Neutrophil (primary cell): ENCODE data around the gene CPNE6.

Experiments
- H3K27ac ChIP-seq: fragments of 200-600 bp; sonication (generic); 2 replicates; pipeline ENCODE4 v1.5.1; 2016; ENCODE audit warnings: mild to moderate bottlenecking, moderate library complexity
- H3K27me3 ChIP-seq: fragments of 200-600 bp; sonication (generic); 2 replicates; pipeline ENCODE4 v1.6.0; 2016; ENCODE audit warnings: mild to moderate bottlenecking
- H3K36me3 ChIP-seq: fragments of 200-600 bp; sonication (generic); 2 replicates; pipeline ENCODE4 v1.5.1; 2017
- H3K4me1 ChIP-seq, 2 experiments: fragments of 200-600 bp in 1 of 2; sonication (generic) in 1 of 2; 1 replicate in 1 of 2; 2 replicates in 1 of 2; pipeline versions ENCODE4 v1.5.1 to v1.6.1; 2013 to 2016; ENCODE audit warnings: low read depth in 1 of 2, low read length in 1 of 2, mild to moderate bottlenecking in 1 of 2, moderate library complexity in 1 of 2; ENCODE audit not compliant: control insufficient read depth in 1 of 2, insufficient read depth in 1 of 2
- H3K4me3 ChIP-seq, 2 experiments: fragments of 200-600 bp in 1 of 2; sonication (generic) in 1 of 2; 1 replicate in 1 of 2; 2 replicates in 1 of 2; pipeline ENCODE4 v1.5.1; 2013 to 2016; ENCODE audit warnings: low read depth in 1 of 2, low read length in 1 of 2, mild to moderate bottlenecking in 1 of 2, moderate library complexity in 1 of 2
- H3K9me3 ChIP-seq: fragments of 200-600 bp; sonication (generic); 2 replicates; pipeline ENCODE4 v1.5.1; 2016
- CTCF ChIP-seq: fragments of 200-600 bp; sonication (generic); IDR thresholded peaks from 2 replicates; pipeline ENCODE4 v1.5.1; 2016; ENCODE audit warnings: antibody characterized with exemption

CPNE6 gene

DNA sequence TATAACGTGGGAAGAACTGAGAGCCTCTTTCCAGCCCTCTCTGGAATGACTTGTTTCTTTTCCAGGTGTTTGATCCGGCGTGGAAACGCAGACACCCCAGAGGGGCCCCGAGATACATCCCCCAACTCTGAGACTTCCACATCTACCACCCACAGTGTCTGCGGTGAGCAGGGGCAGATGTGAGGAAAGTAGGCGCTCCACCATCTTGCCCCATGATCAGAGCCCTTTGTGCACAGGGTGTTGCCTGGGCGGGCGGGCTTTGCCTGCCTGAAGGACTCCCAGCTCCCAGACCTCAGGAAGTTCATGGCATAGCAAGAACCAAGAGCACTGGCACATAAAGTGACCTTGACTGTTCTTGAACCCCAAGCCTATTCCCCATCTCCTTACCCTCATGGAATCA, 16.7 kb upstream of the CPNE6 start:
- Histone ChIP-seq H3K4me1 (peaks cover 9 to 17% of the 10 kb centered on the region in 2 experiments), H3K27ac (no peak overlapping the region), H3K27me3 (peaks cover 65% of the 10 kb centered on the region), H3K4me3 (no peak overlapping the region), H3K9me3 (no peaks in the 10 kb centered on the region), H3K36me3 (no peaks in the 10 kb centered on the region)
- TF ChIP-seq CTCF, result no peak

GRCh38 chr14:24055971-24056799, 15.2 kb upstream of the CPNE6 start:
- H3K27ac ChIP-seq, result no peak overlapping the region
- H3K36me3 ChIP-seq, result no peaks in the 10 kb centered on the region
- H3K9me3 ChIP-seq, result no peaks in the 10 kb centered on the region
- H3K27me3 ChIP-seq, result peaks cover 50% of the 10 kb centered on the region
- no peak overlapping the region for H3K4me3 ChIP-seq
- H3K4me1 ChIP-seq, result peaks cover 9 to 16% of the 10 kb centered on the region in 2 experiments
- TF ChIP-seq CTCF, result no peak

DNA sequence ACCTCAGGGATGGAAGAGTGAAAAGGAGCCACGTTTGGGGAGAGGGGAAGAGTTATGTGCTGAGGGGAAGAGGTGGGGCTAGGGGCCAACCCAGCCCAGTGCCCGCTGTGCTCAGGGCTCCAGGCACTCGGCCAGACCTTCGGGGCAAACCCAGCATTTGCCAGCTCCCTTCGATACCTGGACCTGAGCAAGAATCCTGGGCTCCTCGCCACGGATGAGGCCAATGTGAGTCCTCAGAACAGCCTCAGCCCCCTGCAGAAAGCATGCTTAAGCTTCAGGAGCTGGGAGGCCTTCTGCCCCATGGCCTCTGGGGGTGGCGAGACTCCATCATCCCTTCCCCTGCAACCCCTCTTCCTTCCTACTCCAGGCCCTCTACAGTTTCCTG, 14.6 kb upstream of the CPNE6 start:
- H3K27ac ChIP-seq, result no peak overlapping the region

DNA sequence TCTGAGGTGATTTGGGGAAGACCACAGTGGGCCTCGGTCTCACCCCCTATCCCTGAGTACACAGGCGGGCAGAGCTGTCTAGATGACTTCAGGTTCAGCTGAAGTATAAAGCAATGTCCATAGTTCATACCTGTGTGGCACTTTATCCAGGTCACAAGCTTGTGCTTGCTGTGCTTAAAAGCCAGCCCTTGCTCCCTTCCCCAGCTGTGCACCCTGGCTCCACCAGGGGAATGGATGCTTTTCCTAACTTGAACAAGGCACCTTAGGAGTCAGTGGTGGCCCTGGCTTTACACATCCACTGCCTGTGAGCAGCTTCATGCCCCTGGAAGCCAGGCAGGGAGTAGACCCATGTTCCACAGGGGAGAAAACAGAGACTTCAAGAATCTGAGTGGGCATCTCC, 14.1 kb upstream of the CPNE6 start:
- H3K4me3 ChIP-seq, result no peak overlapping the region
- H3K9me3 ChIP-seq, result no peaks in the 10 kb centered on the region
- no peaks in the 10 kb centered on the region for H3K36me3 ChIP-seq

More for the DNA sequence above, 14.6 kb upstream of the CPNE6 start:
- peaks cover 6 to 10% of the 10 kb centered on the region in 2 experiments for H3K4me1 ChIP-seq
- H3K36me3 ChIP-seq, result no peaks in the 10 kb centered on the region
- no peak overlapping the region for H3K4me3 ChIP-seq
- peaks cover 44% of the 10 kb centered on the region for H3K27me3 ChIP-seq
- no peak for TF ChIP-seq CTCF
- H3K9me3 ChIP-seq, result no peaks in the 10 kb centered on the region

GRCh38 chr14:24057867-24058259, 13.5 kb upstream of the CPNE6 start:
- Histone ChIP-seq H3K36me3 (no peaks in the 10 kb centered on the region), H3K4me3 (no peak overlapping the region), H3K9me3 (no peaks in the 10 kb centered on the region), H3K27ac (no peak overlapping the region), H3K27me3 (peaks cover 33% of the 10 kb centered on the region), H3K4me1 (no peaks in the 10 kb centered on the region)
- no peak for TF ChIP-seq CTCF

More for the DNA sequence above, 14.1 kb upstream of the CPNE6 start:
- Histone ChIP-seq H3K27ac (no peak overlapping the region), H3K4me1 (peaks cover 3 to 5% of the 10 kb centered on the region in 2 experiments), H3K27me3 (peaks cover 39% of the 10 kb centered on the region)
- no peak for TF ChIP-seq CTCF
